D721Med (cell line): ENCODE data around the gene OGDH.

Experiments used
- DNase-seq: peaks from one replicate; pipeline ENCODE4 v3.0.0; 2011; ENCODE audit warnings: low spot score; ENCODE audit not compliant: insufficient read length
- FAIRE-seq: peaks from 2 replicates; lab custom pipeline; 2011; peaks lifted over from hg19 to GRCh38; lab: Jason Lieb, UNC
- TF ChIP-seq, protein P1 (sequence below): IDR thresholded peaks from 2 replicates; pipeline ENCODE4 v1.5.1; 2012; ENCODE audit warnings: mild to moderate bottlenecking, control low read depth; ENCODE audit not compliant: insufficient read depth; ENCODE audit errors: missing control alignments

The OGDH gene

GRCh38 chr7:44639671-44640321 lies 33.4 kb downstream of the OGDH start:
- TF ChIP-seq, protein P1, sequence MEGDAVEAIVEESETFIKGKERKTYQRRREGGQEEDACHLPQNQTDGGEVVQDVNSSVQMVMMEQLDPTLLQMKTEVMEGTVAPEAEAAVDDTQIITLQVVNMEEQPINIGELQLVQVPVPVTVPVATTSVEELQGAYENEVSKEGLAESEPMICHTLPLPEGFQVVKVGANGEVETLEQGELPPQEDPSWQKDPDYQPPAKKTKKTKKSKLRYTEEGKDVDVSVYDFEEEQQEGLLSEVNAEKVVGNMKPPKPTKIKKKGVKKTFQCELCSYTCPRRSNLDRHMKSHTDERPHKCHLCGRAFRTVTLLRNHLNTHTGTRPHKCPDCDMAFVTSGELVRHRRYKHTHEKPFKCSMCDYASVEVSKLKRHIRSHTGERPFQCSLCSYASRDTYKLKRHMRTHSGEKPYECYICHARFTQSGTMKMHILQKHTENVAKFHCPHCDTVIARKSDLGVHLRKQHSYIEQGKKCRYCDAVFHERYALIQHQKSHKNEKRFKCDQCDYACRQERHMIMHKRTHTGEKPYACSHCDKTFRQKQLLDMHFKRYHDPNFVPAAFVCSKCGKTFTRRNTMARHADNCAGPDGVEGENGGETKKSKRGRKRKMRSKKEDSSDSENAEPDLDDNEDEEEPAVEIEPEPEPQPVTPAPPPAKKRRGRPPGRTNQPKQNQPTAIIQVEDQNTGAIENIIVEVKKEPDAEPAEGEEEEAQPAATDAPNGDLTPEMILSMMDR, result no peak
- DNase-seq (no peak), FAIRE-seq (no peak)

GRCh38 chr7:44643206-44643605 lies 36.8 kb downstream of the OGDH start:
- FAIRE-seq (no peak), DNase-seq (no peak)
- TF ChIP-seq, protein P1, result no peak

DNA sequence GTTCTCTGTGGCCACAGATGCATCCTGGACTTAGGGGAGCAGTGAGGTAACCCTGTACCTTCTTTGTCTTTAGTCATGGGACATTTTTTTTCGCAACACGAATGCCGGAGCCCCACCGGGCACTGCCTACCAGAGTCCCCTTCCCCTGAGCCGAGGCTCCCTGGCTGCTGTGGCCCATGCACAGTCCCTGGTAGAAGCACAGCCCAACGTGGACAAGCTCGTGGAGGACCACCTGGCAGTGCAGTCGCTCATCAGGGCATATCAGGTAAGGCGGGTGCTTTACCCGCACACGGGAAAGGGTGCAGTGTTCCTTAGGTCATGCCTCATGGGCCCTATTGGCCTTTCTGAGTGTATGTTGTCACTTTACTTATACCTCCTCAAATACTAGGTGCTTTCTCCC lies 38.8 kb downstream of the OGDH start:
- no peak for FAIRE-seq
- no peak for DNase-seq
- TF ChIP-seq, protein P1, result no peak

DNA sequence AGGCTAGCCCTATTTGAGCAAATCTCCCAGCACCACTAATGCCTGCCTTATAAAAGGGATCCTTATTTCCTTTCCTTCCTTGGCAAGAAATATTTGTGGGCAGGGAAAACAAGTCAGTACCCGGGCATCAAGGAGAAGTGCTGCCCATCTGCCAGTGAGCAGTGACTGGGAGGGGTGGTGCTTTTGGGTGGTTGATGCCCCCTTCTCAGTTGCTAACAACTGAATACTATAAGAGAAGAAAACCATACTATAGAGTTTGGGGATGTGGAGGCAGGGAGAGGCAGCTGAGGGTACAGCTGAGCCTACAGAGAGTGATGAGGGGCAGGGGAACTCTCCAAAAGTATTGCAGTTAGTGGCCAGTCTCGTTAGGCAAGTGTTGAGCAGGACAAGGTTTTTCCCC lies 39.3 kb downstream of the OGDH start:
- FAIRE-seq (no peak), DNase-seq (no peak)
- TF ChIP-seq, protein P1, result no peak

DNA sequence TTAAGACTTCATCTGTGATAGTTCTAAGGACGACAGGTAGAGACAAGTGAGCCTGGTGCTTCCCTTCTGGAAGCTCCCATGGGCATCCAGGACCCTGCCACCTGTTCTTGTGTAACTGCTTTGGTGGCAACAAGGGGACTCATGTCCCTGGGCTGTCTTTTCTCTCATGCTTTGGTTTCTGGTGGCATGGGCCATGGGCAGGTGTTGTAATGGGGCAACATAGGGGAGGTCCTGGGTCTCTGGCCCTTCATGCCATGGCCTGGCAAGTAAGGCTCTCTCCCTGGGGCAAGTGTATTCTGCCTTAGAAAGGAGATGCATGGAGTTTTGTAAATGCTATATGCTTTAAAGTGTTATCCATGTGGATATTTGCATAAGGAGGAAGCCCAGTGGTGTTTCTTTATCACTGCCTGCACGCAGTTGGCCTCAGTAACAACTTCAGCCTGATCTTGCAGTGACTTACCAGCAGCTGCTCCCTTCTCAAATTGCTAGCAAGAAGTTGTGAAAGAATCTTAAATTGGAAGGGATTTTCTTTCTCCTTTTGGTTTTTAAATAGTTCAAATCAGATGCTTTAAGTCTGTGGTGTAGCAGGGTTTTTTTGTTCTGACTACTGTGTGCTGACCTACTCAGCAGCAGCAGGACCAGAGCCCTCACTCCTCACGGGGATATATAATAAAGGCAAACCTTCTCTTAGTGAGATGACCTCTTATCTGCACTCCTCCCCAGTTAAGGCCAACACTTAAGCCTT lies 39.9 kb downstream of the OGDH start:
- TF ChIP-seq, protein P1, result no peak
- FAIRE-seq (no peak), DNase-seq (no peak)

- TF ChIP-seq, protein P1, result no peak
- DNase-seq, result no peak
- FAIRE-seq, result no peak
These were observed 40.7 kb downstream of the OGDH start for GRCh38 chr7:44646921-44647636.
